ENCODE data around the gene AP2A1. TPM values are rescaled to one million over a fixed set of nuclear protein-coding genes. Genes with fewer than 3 reads are reported as not detected.

Gene AP2A1
- total and polyA plus RNA-seq, 9 of the 15 experiments (the other 6 are each of a cell fraction or from before 2014, with no cell fraction given): 0.55 to 150 (median 31.9) TPM

DNA sequence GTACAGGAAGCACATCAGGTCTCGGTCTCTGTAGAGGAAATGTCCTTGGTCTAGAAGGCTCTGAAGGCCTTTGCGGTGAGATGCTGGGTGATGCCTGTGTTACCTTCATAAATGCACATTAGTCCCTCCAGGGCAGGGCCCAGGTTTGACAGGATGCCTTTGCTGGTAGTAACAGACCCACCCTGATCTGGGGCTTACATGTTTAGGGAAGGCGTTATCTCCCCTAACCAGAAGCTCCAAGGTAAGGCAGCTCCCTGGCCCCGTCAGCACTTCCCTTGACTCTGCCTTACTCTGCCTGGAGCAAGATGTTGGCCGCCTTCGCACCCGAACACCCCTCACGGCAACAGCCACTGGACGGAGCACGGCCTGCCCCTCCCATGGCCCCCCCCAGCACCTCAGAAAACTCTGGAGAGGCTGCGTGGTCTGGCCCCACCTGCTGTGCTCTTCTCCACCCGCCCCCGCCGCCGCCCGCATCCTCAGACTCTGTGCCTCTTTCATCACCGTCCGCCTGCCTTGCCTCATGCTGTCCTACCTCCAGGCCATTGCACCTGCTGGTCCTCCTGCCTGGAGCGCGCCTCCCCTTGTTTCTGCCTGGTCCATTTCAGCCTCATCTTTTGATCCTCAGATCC is 9.1 kb downstream of the AP2A1 start (continued):
- TF ChIP-seq, protein P1, sequence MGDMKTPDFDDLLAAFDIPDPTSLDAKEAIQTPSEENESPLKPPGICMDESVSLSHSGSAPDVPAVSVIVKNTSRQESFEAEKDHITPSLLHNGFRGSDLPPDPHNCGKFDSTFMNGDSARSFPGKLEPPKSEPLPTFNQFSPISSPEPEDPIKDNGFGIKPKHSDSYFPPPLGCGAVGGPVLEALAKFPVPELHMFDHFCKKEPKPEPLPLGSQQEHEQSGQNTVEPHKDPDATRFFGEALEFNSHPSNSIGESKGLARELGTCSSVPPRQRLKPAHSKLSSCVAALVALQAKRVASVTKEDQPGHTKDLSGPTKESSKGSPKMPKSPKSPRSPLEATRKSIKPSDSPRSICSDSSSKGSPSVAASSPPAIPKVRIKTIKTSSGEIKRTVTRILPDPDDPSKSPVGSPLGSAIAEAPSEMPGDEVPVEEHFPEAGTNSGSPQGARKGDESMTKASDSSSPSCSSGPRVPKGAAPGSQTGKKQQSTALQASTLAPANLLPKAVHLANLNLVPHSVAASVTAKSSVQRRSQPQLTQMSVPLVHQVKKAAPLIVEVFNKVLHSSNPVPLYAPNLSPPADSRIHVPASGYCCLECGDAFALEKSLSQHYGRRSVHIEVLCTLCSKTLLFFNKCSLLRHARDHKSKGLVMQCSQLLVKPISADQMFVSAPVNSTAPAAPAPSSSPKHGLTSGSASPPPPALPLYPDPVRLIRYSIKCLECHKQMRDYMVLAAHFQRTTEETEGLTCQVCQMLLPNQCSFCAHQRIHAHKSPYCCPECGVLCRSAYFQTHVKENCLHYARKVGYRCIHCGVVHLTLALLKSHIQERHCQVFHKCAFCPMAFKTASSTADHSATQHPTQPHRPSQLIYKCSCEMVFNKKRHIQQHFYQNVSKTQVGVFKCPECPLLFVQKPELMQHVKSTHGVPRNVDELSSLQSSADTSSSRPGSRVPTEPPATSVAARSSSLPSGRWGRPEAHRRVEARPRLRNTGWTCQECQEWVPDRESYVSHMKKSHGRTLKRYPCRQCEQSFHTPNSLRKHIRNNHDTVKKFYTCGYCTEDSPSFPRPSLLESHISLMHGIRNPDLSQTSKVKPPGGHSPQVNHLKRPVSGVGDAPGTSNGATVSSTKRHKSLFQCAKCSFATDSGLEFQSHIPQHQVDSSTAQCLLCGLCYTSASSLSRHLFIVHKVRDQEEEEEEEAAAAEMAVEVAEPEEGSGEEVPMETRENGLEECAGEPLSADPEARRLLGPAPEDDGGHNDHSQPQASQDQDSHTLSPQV (IDR thresholded peaks at IDR 0.05): peak; percentile 56
- TF ChIP-seq PHB2 (IDR thresholded peaks at IDR 0.05; ENCODE audit: low read depth) (no peak), ATF7 (IDR thresholded peaks at IDR 0.05) (peak; percentile 62), TAL1 (IDR thresholded peaks at IDR 0.05) (peak; percentile 90), REST (IDR thresholded peaks at IDR 0.05; ENCODE audit: borderline replicate concordance) (peak; percentile 53), REST (CRISPR knock-in tag; IDR thresholded peaks at IDR 0.05; ENCODE audit: low read depth) (no peak), ZNF282 (CRISPR knock-in tag; IDR thresholded peaks at IDR 0.05) (no peak), ZMIZ1 (IDR thresholded peaks at IDR 0.05; ENCODE audit: low read depth in 2 of 2, low read length in 2 of 2) (0 out of 4 replicates have a peak, but pooled peaks of 1 of the 2 experiments have one; percentile 53), NFYB (IDR thresholded peaks at IDR 0.05; ENCODE audit: extremely low read depth, insufficient read length) (no peak), PTTG1 (tag; IDR thresholded peaks at IDR 0.05; ENCODE audit: low read depth) (no peak), POLR3G (IDR thresholded peaks at IDR 0.05; ENCODE audit: extremely low read depth, insufficient read length, insufficient replicate concordance) (no peak), ZNF263 (CRISPR knock-in tag; IDR thresholded peaks at IDR 0.05; ENCODE audit: borderline replicate concordance) (peak; percentile 58; the same call in 1 of the 2 replicates)
